Mesothelial cell of epicardium (in vitro differentiated cells): ENCODE results near the gene AIP. TPM values are rescaled to one million over a fixed set of nuclear protein-coding genes. Genes with fewer than 3 reads are reported as not detected.

Experiments used
- DNase-seq, 2 experiments: peaks; one replicate each; pipeline ENCODE4 v3.0.0; 2021; ENCODE audit warnings: low spot score in 2 of 2; ENCODE audit not compliant: unreplicated experiment in 2 of 2
- H3K27ac Mint-ChIP-seq: 2 replicates; pipeline ENCODE4 v1.8.0; 2021; ENCODE audit warnings: mixed read lengths
- H3K27me3 Mint-ChIP-seq: 2 replicates; pipeline ENCODE4 v1.8.0; 2021; ENCODE audit warnings: low read depth, mixed read lengths
- H3K36me3 Mint-ChIP-seq: 2 replicates; pipeline ENCODE4 v1.8.0; 2021; ENCODE audit warnings: mixed read lengths
- H3K4me1 Mint-ChIP-seq: 2 replicates; pipeline ENCODE4 v1.8.0; 2021; ENCODE audit warnings: mixed read lengths
- H3K4me3 Mint-ChIP-seq: 2 replicates; pipeline ENCODE4 v1.8.0; 2021; ENCODE audit warnings: mild to moderate bottlenecking, moderate library complexity, mixed read lengths
- H3K9me3 Mint-ChIP-seq: 2 replicates; pipeline ENCODE4 v1.8.0; 2021; ENCODE audit warnings: mixed read lengths
- total RNA-seq: library from RNA; stranded (reverse); gene quantifications from 3 replicates; pipeline ENCODE4 v1.2.1, GENCODE V29; 2021
- TF ChIP-seq, protein P1 (sequence below): fragments of 200-600 bp; sonication (generic); IDR thresholded peaks from one replicate; pipeline ENCODE4 v1.5.0; 2021; ENCODE audit warnings: antibody characterized with exemption; ENCODE audit not compliant: unreplicated experiment

Gene AIP
- total RNA-seq, 1 donor from 2014 or later: 44.6 TPM

DNA sequence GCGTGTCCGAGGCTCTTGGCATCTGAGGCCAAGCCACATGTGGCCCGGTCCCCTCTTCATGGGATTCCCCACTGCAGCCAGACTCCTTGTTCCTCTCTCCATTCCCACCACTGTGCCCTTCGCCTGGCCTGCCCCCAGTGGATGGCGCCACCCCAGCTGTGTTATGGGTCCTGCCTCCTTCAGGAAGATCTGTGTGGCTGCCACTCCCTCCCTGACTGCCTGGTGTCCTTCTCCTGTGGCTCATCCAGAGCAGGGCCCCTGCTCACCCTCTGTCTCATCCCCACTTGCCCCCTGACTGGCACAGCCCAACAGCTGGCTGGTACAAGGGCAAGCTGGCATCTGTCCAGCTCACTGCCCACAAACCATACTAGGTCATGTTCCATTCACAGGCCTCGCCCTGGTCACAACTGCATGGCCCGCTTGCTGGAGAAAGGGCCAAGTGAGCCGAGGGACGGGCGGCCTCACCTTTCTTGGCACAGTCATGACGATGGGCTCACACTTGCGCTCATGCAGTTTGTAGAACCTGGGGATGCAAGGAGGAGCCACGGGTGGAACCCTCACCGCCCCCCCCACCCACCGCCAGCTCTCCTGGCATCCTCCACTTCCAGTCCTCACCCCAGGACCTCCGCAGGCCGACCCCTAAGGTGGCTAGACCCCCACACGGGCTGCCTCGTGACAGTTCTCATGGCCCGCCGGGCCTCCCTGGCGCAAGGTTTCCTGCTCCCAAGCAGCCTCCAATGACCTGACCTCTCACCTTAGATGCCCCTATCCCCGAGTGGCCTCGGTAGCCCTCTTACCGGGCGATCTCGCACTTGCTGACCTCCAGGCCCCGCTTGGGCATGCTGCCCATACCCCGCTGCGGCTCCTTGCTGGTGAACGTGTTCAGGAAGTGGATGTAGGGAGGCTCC, 43.3 kb upstream of the AIP start:
- peaks cover 9% of the 10 kb centered on the region for H3K4me1 Mint-ChIP-seq
- H3K27me3 Mint-ChIP-seq: no peaks in the 10 kb centered on the region
- peaks cover 2% of the 10 kb centered on the region for H3K36me3 Mint-ChIP-seq
- no peaks in the 10 kb centered on the region for H3K9me3 Mint-ChIP-seq
- H3K4me3 Mint-ChIP-seq: no peak overlapping the region
- DNase-seq: no peak
- peak overlapping the region; percentile 64 for H3K27ac Mint-ChIP-seq
- TF ChIP-seq, protein P1, sequence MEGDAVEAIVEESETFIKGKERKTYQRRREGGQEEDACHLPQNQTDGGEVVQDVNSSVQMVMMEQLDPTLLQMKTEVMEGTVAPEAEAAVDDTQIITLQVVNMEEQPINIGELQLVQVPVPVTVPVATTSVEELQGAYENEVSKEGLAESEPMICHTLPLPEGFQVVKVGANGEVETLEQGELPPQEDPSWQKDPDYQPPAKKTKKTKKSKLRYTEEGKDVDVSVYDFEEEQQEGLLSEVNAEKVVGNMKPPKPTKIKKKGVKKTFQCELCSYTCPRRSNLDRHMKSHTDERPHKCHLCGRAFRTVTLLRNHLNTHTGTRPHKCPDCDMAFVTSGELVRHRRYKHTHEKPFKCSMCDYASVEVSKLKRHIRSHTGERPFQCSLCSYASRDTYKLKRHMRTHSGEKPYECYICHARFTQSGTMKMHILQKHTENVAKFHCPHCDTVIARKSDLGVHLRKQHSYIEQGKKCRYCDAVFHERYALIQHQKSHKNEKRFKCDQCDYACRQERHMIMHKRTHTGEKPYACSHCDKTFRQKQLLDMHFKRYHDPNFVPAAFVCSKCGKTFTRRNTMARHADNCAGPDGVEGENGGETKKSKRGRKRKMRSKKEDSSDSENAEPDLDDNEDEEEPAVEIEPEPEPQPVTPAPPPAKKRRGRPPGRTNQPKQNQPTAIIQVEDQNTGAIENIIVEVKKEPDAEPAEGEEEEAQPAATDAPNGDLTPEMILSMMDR: no peak

DNA sequence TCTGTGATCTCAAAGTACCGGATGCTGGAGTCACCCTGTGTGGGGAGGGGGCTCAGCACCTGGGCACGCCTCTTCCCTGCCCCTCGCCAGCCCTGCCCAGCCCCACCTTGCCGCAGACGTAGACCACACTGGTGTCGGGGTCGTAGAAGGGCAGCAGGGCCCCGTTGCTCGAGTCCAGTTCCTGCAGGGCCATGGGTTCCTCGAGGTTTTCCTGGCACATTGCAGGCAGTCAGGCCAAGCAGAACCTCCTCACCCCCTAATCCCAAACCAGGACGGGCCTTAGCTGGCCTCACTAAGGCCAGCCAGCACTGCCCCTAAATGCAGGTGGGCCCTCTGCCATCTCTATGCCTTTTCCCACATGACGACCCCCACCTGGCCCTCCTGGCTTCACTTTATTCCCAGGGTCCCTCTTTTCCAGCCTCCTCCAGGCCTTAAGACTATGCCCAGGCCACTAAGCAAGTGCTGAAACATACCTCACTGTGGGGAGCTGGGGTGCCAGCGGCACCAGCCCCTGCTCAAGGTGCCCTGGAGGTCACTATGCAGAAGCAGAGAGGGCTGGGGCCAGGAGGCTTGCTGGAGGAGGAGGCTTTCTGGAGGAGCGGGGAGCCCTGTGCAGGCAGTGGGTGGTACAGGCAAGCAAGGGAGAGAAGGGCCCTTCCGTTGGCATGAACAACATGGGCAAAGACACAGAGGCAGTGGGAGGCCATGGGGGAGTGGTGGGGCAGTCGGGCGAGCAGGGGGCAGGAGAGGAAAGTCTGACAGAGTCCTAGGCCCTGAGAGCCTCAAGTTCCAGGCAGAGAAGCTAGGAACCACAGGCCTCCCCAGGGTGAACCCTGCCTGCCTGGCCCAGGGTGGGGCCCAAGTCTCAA, 42.4 kb upstream of the AIP start:
- no peaks in the 10 kb centered on the region for H3K9me3 Mint-ChIP-seq
- H3K4me1 Mint-ChIP-seq: peaks cover 16% of the 10 kb centered on the region
- H3K27me3 Mint-ChIP-seq: no peaks in the 10 kb centered on the region
- H3K4me3 Mint-ChIP-seq: no peak overlapping the region
- DNase-seq: no peak
- H3K36me3 Mint-ChIP-seq: peaks cover under 1% of the 10 kb centered on the region
- no peak overlapping the region for H3K27ac Mint-ChIP-seq
- TF ChIP-seq, protein P1: no peak

DNA sequence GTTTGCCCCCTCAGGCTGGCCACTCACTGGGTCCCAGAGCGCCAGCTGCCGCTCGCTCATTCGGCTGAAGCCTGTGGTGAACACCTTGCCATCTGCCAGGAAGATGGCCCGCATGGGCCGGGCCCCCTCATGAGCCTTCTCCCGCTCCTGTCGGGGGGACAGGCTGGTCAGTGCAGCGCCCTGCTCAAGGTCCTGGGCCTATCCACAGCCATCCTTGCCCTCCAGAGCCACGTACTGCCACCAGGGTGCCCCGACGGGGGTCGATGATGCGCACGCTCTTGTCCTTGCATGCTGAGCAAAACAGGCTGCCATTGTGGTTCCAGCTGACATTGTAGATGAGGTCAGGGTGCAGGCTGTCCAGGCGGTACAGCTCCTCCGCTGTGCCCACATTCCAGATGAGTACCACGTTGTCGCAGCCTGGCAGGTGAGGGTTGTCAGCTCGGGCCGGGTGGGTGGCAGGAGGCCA, 41.7 kb upstream of the AIP start:
- Mint-ChIP-seq H3K9me3 (no peaks in the 10 kb centered on the region), H3K36me3 (no peaks in the 10 kb centered on the region), H3K27ac (no peak overlapping the region), H3K4me3 (peak overlapping the region; percentile 30), H3K4me1 (peaks cover 17% of the 10 kb centered on the region), H3K27me3 (no peaks in the 10 kb centered on the region)
- no peak for DNase-seq
- TF ChIP-seq, protein P1: no peak

DNA sequence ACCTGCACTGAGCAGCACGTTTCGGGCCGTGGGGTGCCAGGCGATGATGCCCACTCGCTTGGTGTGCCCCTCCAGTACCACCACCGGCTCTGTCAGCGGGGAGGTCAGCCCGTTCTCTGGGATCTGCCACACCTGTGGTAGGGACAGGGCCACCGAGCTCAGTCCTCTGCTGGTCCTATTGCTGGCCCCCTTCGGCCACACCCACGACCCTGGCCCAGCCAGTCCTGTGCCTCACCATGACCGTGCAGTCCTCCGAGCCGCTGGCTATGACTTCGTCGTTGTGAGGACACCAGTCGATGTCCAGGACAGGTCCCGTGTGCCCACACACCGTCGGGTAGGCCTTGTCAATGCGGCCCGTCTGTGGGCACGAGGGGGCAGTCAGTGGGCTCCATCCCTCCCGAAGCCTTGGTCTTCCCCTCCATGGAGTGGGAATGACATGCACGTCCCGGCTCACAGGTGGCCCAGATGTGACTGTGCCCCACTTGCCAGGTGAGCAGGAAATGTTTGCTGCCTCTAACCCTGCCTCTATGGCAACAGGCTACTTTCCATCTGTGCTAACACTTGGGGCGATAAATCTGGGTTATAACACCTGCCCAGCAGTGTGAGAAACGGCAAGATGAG, 41.0 kb upstream of the AIP start:
- H3K4me3 Mint-ChIP-seq: peak overlapping the region; percentile 81
- H3K27me3 Mint-ChIP-seq: no peaks in the 10 kb centered on the region
- peaks cover 14% of the 10 kb centered on the region for H3K4me1 Mint-ChIP-seq
- H3K36me3 Mint-ChIP-seq: no peaks in the 10 kb centered on the region
- peak overlapping the region; percentile 19 for H3K27ac Mint-ChIP-seq
- TF ChIP-seq, protein P1: no peak
- H3K9me3 Mint-ChIP-seq: no peaks in the 10 kb centered on the region
- no peak for DNase-seq

DNA sequence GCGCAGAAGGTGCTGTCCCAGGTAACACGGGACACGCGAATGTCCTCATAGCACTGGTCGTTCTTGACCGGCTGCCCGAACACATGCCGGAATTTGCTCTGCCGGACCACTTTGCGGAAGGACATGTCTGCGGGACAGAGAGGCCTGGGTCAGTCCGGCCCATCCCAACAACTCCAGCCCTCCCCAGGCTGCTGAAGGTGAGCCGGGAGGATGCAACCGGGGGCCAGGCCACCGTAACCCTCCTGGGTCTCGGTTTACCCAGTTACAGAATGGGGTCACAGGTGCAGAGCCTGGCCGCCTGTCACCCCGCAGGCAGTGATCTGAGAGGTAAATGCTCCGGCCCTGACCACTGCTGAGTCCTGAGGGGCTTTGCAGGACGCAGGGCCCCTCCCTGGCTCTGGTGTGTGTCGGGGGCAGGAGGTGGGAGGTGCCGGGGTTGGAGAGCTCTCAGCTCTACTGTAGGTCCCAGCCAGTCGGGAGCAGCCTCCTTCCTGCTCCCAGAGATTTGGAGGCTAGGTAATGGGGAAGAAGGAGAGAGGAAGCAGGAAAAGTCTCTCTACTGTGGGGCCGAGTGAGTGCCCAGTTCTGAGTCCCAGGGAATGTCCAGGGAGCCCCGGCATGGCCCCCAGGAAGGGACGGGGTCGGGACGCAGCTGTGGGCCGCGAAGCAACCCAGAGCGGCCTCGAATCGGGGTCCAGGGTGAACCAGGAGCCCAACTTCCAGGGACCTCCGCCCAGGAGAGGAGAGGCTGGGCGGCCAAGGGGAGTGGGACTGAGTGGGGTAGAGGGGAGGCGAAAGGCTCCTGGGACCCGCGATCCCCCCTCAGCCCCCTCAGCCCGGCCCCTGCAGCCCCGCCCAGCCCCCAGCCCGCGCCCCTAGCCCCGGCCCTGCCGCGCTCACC, 40.1 kb upstream of the AIP start:
- no peak for DNase-seq
- TF ChIP-seq, protein P1: no peak
- Mint-ChIP-seq H3K36me3 (no peaks in the 10 kb centered on the region), H3K4me3 (peak overlapping the region; percentile 81), H3K27me3 (no peaks in the 10 kb centered on the region), H3K27ac (peak overlapping the region; percentile 97), H3K9me3 (no peaks in the 10 kb centered on the region), H3K4me1 (peaks cover 14% of the 10 kb centered on the region)
